Hepatocyte (in vitro differentiated cells): ENCODE measurements around the gene TRAPPC12. TPM values are rescaled to one million over a fixed set of nuclear protein-coding genes. Genes with fewer than 3 reads are reported as not detected.
"Not testable (repeated sequence)": the region's sequence is repeated elsewhere in the genome, so short reads cannot be mapped to it uniquely, and the experiment has no call there.

Experiments used
- DNase-seq: peaks from one replicate; pipeline ENCODE4 v3.0.0-alpha.2; 2016; ENCODE audit warnings: low spot score
- H2AFZ ChIP-seq: fragments of 200-600 bp; sonication (generic); 2 replicates; pipeline ENCODE4 v1.6.0; 2016; ENCODE audit warnings: antibody characterized with exemption, mild to moderate bottlenecking
- H3K27ac ChIP-seq: fragments of 200-600 bp; sonication (generic); 2 replicates; pipeline ENCODE4 v1.5.1; 2016; ENCODE audit warnings: mild to moderate bottlenecking
- H3K27me3 ChIP-seq: fragments of 200-600 bp; sonication (generic); 2 replicates; pipeline ENCODE4 v1.6.1; 2016
- H3K36me3 ChIP-seq: fragments of 200-600 bp; sonication (generic); replicated peaks from 2 replicates; pipeline ENCODE4 v1.5.1; 2016; ENCODE audit warnings: low read depth; ENCODE audit not compliant: insufficient read depth
- H3K4me1 ChIP-seq: fragments of 200-600 bp; sonication (generic); 2 replicates; pipeline ENCODE4 v1.5.1; 2016; ENCODE audit warnings: mild to moderate bottlenecking, moderate library complexity; ENCODE audit not compliant: insufficient read depth
- H3K4me2 ChIP-seq: fragments of 200-600 bp; sonication (generic); 2 replicates; pipeline ENCODE4 v1.6.0; 2016
- H3K4me3 ChIP-seq: fragments of 200-600 bp; sonication (generic); 2 replicates; pipeline ENCODE4 v1.5.1; 2016; ENCODE audit warnings: mild to moderate bottlenecking
- H3K79me2 ChIP-seq: fragments of 200-600 bp; sonication (generic); 2 replicates; pipeline ENCODE4 v1.6.0; 2017; ENCODE audit warnings: mild to moderate bottlenecking
- H3K9me2 ChIP-seq: fragments of 200-600 bp; sonication (generic); replicated peaks from 2 replicates; pipeline ENCODE4 v1.6.0; 2017; ENCODE audit warnings: mild to moderate bottlenecking; ENCODE audit not compliant: insufficient read depth
- H3K9me3 ChIP-seq: fragments of 200-600 bp; sonication (generic); 2 replicates; pipeline ENCODE4 v1.5.1; 2016; ENCODE audit warnings: low read depth, mild to moderate bottlenecking
- H4K20me1 ChIP-seq: fragments of 200-600 bp; sonication (generic); 2 replicates; pipeline ENCODE4 v1.6.0; 2016; ENCODE audit warnings: mild to moderate bottlenecking; ENCODE audit not compliant: insufficient read depth, poor library complexity, severe bottlenecking
- CTCF ChIP-seq: fragments of 200-600 bp; sonication (generic); IDR thresholded peaks from 2 replicates; pipeline ENCODE4 v1.5.1; 2016; ENCODE audit warnings: antibody characterized with exemption, mild to moderate bottlenecking; ENCODE audit not compliant: poor library complexity
- EZH2 ChIP-seq: fragments of 200-600 bp; sonication (generic); IDR thresholded peaks from 2 replicates; pipeline ENCODE4 v1.6.1; 2016; ENCODE audit warnings: antibody characterized with exemption, mild to moderate bottlenecking, borderline replicate concordance
- EZH2phosphoT487 ChIP-seq: fragments of 200-600 bp; sonication (generic); IDR thresholded peaks from one replicate; pipeline ENCODE4 v1.6.1; 2018; ENCODE audit warnings: antibody characterized with exemption, mild to moderate bottlenecking, low read depth, moderate library complexity; ENCODE audit not compliant: unreplicated experiment, severe bottlenecking
- WGBS: methylation state at CpG from one replicate; pipeline ENCODE4 v1.1.6; 2016; ENCODE audit warnings: low lambda C conversion rate; ENCODE audit errors: missing lambda C conversion rate; 5-methylcytosine and 5-hydroxymethylcytosine counted together
- polyA plus RNA-seq: library from polyadenylated mRNA; unstranded; fragments of >200 nt; fragmentation: Nextera tagmentation; extraction: Ambion mirVana; gene quantifications from 2 replicates; pipeline ENCODE4 v1.2.1, GENCODE V29; 2016
- total RNA-seq: library from RNA; depleted of rRNA; stranded (reverse); fragments of >200 nt; gene quantifications from 2 replicates; pipeline ENCODE4 v1.2.3, GENCODE V29; 2014

Gene TRAPPC12
- total and polyA plus RNA-seq, 2 experiments from 2014 or later, result 49.3 to 61.2 TPM

- H3K4me3 ChIP-seq, result no peak overlapping the region
- DNase-seq, result no peak
- H3K36me3 ChIP-seq, result peaks cover 3% of the 10 kb centered on the region
- 98% methylated on average over 13 of the region's 13 CpGs for WGBS
- H3K27ac ChIP-seq, result no peak overlapping the region
- H3K4me2 ChIP-seq, result no peak overlapping the region
- TF ChIP-seq CTCF, result no peak
- no peak for TF ChIP-seq EZH2phosphoT487
- TF ChIP-seq EZH2, result no peak
- H2AFZ ChIP-seq, result no peak overlapping the region
- no peaks in the 10 kb centered on the region for H3K27me3 ChIP-seq
- no peaks in the 10 kb centered on the region for H3K4me1 ChIP-seq
- no peaks in the 10 kb centered on the region for H3K79me2 ChIP-seq
- H3K9me2 ChIP-seq, result no peaks in the 10 kb centered on the region
- H4K20me1 ChIP-seq, result no peaks in the 10 kb centered on the region
- no peaks in the 10 kb centered on the region for H3K9me3 ChIP-seq
Observed at GRCh38 chr2:3494984-3495666, 115.6 kb downstream of the TRAPPC12 start.

- 96% methylated on average over 15 of the region's 15 CpGs for WGBS
Observed at GRCh38 chr2:3496708-3497080, 117.2 kb downstream of the TRAPPC12 start.

DNA sequence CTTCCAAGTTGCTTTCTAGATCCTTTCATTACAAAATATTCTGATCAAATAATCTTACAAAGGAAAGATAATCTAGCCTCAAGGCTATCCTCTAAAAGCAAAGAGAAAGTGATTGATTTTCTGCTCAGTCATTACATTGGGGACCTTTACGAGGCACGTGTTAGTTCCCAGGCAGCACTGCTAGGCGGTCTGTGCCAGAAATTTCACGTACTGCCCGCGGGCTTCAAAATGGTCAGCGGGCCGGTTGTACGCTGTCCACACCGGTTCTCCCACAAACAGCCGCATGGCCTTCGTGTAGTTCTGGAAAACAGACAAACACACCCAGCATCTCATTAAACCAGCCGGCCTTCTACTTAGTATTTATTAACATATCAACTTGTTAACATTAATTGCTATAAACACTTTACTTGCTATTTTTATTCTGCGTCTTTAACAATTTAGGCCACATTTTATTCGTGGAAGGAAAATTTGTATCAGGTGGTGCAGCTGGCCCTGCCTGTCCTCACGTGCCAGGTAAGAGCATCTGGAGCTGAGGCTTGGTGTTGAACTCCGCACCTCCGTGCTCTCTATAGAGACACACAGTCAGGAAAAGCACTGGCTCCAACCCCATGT lies 119.4 kb downstream of the TRAPPC12 start:
- Histone ChIP-seq H2AFZ (no peak overlapping the region), H3K27me3 (no peaks in the 10 kb centered on the region), H3K27ac (no peak overlapping the region), H4K20me1 (no peaks in the 10 kb centered on the region), H3K36me3 (peaks cover 3% of the 10 kb centered on the region), H3K9me3 (no peaks in the 10 kb centered on the region), H3K4me2 (no peak overlapping the region), H3K4me1 (no peaks in the 10 kb centered on the region), H3K4me3 (no peak overlapping the region), H3K9me2 (no peaks in the 10 kb centered on the region), H3K79me2 (peaks cover 3% of the 10 kb centered on the region)
- DNase-seq, result no peak
- TF ChIP-seq EZH2phosphoT487 (no peak), CTCF (no peak), EZH2 (no peak)
- 97% methylated on average over 18 of the region's 18 CpGs for WGBS

More at GRCh38 chr2:3496708-3497080, 117.2 kb downstream of the TRAPPC12 start:
- H3K27ac ChIP-seq, H3K9me2 ChIP-seq, H3K4me2 ChIP-seq, DNase-seq, H3K9me3 ChIP-seq, H4K20me1 ChIP-seq, H3K27me3 ChIP-seq, H3K4me1 ChIP-seq, H2AFZ ChIP-seq, H3K36me3 ChIP-seq, H3K79me2 ChIP-seq, H3K4me3 ChIP-seq: not testable (repeated sequence)

DNA sequence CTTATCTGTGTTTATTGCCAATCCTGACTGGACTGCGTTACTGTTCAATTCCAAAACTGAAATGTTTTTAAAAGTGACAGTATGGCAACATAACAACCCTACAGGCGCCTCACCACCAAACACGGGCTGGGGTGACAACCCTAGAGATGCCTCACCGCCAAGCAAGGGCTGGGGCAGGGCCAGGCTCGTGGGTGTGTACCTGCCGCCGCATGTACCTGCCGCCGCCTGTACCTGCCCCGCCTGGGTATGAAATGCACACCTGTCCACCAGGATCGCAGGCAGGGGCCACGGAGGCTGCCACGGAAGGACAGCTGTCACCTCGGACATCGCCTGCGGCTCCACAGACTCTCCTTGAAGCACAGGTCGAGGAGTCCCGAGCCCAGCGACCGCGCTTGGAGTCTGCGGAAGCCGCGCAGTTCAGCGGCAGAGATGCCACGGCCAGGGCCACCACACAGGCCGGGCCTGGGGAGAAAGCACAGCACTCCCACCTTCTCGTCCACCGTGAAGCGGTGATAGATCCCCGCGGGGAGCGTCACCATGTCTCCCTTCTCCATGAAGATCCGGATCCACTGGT lies 120.9 kb downstream of the TRAPPC12 start:
- WGBS, result 97% methylated on average over 34 of the region's 34 CpGs
- Histone ChIP-seq H3K36me3 (peaks cover 3% of the 10 kb centered on the region), H2AFZ (no peak overlapping the region)

More for the DNA sequence above, 120.9 kb downstream of the TRAPPC12 start:
- H3K27ac ChIP-seq, result no peak overlapping the region
- peaks cover 12% of the 10 kb centered on the region for H3K79me2 ChIP-seq
- H3K4me3 ChIP-seq, result no peak overlapping the region
- no peaks in the 10 kb centered on the region for H3K27me3 ChIP-seq
- H4K20me1 ChIP-seq, result no peaks in the 10 kb centered on the region
- no peaks in the 10 kb centered on the region for H3K9me3 ChIP-seq
- DNase-seq, result no peak
- H3K4me2 ChIP-seq, result no peak overlapping the region
- H3K9me2 ChIP-seq, result no peaks in the 10 kb centered on the region
- TF ChIP-seq CTCF, result no peak
- no peak for TF ChIP-seq EZH2
- no peak for TF ChIP-seq EZH2phosphoT487
- H3K4me1 ChIP-seq, result no peaks in the 10 kb centered on the region
